Measurements from ENCODE around the gene ERG. TPM values are rescaled to one million over a fixed set of nuclear protein-coding genes. Genes with fewer than 3 reads are reported as not detected.

The ERG gene
- total RNA-seq, 2 experiments from 2014 or later: not detected

DNA sequence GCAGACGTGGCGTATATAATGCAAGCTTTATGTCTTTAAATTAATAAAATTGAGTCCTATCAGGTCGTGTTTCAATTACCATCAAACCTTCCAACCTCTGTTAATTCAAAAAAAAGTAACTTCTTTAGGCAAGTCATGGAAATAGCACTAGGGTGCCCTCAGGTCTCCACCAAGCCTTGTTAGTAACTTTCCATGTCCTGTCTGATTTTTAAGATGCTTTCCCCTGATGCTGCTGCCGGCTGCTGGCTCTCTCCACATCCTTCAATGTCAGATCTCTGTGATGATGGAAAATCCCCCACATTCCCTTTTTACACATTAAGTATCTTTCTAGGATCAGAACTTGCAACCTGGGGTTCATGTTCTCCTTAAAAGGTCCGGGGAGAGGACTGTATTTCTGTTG lies 3.0 kb downstream of the ERG start:
- ATAC-seq (no peak), DNase-seq (no peak)
- no peak overlapping the region for H3K27ac Mint-ChIP-seq
- ChIA-PET CTCF (no interaction called here), POLR2A (no interaction called here)
- H3K9me3 Mint-ChIP-seq (ENCODE audit: insufficient read depth): no peaks in the 10 kb centered on the region
- H3K27me3 Mint-ChIP-seq (ENCODE audit: low read depth): peaks cover 61% of the 10 kb centered on the region
- H3K4me3 Mint-ChIP-seq: no peak overlapping the region
- H3K4me1 Mint-ChIP-seq (ENCODE audit: low read depth): no peaks in the 10 kb centered on the region
- no peaks in the 10 kb centered on the region for H3K36me3 Mint-ChIP-seq (ENCODE audit: low read depth)

DNA sequence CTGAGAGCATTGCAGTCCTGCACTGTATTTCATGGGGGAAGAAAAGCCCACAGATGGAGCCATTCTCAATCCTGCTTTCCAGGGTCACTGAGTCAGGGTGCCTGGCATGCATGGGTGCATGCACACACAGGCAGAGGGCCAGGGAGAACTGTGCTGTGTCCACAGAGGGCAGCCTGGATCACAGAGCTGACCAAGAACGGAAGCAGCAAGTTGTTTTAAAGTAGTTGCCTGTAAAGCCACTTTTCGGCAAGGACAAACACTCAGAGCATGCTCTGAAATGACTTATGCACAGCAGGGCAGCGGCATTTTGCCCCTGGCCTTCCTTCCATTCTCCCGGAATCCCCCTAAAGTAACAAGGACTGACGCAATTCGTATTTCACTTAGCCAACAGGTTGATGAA lies 3.6 kb downstream of the ERG start:
- no peak for DNase-seq
- Mint-ChIP-seq H3K4me3 (no peak overlapping the region), H3K27ac (no peak overlapping the region), H3K27me3 (ENCODE audit: low read depth) (peaks cover 57% of the 10 kb centered on the region), H3K36me3 (ENCODE audit: low read depth) (no peaks in the 10 kb centered on the region), H3K4me1 (ENCODE audit: low read depth) (no peaks in the 10 kb centered on the region), H3K9me3 (ENCODE audit: insufficient read depth) (no peaks in the 10 kb centered on the region)
- ChIA-PET POLR2A (no interaction called here), CTCF (no interaction called here)
- no peak for ATAC-seq

DNA sequence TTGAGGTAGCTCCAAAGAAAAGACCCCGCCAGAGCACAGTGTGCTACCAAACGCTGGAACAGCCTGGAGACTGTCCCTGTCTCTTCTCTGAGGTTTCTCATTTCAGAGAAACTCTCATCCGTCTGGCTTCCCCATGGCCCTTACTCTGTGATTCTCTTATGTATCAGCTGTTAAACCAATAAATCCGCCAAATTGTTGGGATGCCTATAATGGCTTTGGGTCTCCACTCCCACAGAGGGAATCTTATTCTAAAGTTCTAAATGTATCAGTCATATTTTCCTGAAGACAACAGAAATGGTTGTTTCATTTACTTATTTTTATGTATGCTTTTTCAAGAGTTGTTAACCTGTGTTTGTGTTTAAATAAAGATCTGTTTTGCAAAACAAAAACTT lies 4.0 kb downstream of the ERG start:
- ATAC-seq (no peak), DNase-seq (no peak)
- ChIA-PET POLR2A (no interaction called here), CTCF (no interaction called here)
- Mint-ChIP-seq H3K27ac (no peak overlapping the region), H3K27me3 (ENCODE audit: low read depth) (peaks cover 54% of the 10 kb centered on the region), H3K4me1 (ENCODE audit: low read depth) (no peaks in the 10 kb centered on the region), H3K9me3 (ENCODE audit: insufficient read depth) (no peaks in the 10 kb centered on the region), H3K36me3 (ENCODE audit: low read depth) (no peaks in the 10 kb centered on the region), H3K4me3 (no peak overlapping the region)

DNA sequence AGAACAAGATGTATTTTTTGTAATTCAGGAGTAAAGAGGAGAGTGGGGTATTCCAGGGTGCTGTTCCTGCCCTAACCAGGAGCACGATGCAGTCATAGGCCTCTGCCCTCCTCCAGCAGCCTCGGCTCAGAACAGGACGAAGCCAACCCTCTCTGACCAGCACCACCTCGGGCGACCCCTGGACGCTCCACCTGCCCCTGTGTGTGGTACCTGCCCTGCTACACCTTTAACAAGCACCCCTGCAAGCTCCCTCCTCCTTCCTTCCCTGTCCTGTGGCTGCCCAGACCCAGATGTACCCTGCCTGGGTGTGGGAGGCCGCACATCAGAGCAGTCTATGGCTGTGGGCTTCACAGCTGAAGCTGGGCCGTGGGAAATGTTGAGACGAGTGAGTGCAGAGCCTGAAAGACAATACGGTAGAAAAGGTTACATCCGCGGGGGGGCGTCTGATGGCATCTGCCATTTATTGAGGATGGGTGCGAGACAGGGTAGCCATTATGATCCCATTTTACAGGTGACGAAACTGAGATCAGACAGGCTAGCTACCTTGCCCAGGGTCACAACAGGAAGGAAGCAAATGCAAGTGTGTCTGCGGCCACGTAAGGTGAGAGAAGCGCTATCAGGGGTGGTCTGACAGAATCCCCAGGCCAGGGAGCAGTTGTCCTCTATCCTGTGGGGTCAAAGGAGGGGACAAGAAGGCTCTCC lies 4.6 kb downstream of the ERG start:
- peaks cover 51% of the 10 kb centered on the region for H3K27me3 Mint-ChIP-seq (ENCODE audit: low read depth)
- no peak for DNase-seq
- ChIA-PET POLR2A (no interaction called here), CTCF (no interaction called here)
- no peak for ATAC-seq
- no peaks in the 10 kb centered on the region for H3K9me3 Mint-ChIP-seq (ENCODE audit: insufficient read depth)
- no peak overlapping the region for H3K4me3 Mint-ChIP-seq
- H3K4me1 Mint-ChIP-seq (ENCODE audit: low read depth): no peaks in the 10 kb centered on the region
- no peaks in the 10 kb centered on the region for H3K36me3 Mint-ChIP-seq (ENCODE audit: low read depth)
- H3K27ac Mint-ChIP-seq: no peak overlapping the region

DNA sequence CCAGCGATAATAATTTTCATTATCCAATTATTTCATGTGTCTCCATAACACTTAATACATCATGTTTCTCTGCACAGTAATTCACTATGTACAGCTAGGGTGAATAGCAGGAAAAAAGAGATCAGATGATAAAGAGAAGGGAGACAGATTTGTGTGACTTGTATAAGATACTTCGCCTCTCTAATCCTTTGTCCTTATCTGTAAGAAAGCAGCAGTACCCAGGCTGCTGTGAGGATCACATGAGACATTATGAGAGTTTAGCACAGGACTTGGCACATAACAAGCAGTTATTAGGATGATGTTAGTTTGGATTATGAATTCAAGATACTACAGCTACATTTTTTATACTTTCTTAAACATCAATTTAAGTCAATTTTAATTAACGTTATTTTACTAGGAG lies 6.3 kb downstream of the ERG start:
- Mint-ChIP-seq H3K27me3 (ENCODE audit: low read depth) (peaks cover 41% of the 10 kb centered on the region), H3K36me3 (ENCODE audit: low read depth) (no peaks in the 10 kb centered on the region), H3K27ac (no peak overlapping the region), H3K4me3 (no peak overlapping the region), H3K4me1 (ENCODE audit: low read depth) (no peaks in the 10 kb centered on the region), H3K9me3 (ENCODE audit: insufficient read depth) (no peaks in the 10 kb centered on the region)
- POLR2A ChIA-PET: no interaction called here
- ATAC-seq: no peak
- CTCF ChIA-PET: no interaction called here
- no peak for DNase-seq

DNA sequence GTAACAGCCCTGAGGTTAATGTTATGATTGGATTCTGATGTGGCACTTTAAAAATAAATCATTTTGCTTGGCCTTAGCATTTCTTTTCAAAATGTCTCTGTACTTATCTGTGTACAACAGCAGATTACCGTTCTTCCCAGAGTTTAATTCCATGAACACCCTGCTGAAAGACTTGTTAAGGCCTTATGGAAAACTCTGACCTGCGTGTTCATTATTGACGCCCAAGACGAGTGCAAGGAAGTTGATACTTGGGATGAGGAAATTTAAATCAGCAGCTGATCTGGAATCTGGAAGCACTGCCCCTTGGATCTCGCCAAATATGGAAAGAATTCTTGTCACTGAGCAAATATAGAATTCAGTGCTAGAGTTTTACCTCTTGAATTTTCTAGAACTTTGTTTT lies 6.7 kb downstream of the ERG start:
- H3K36me3 Mint-ChIP-seq (ENCODE audit: low read depth): no peaks in the 10 kb centered on the region
- no peak overlapping the region for H3K4me3 Mint-ChIP-seq
- no peaks in the 10 kb centered on the region for H3K9me3 Mint-ChIP-seq (ENCODE audit: insufficient read depth)
- DNase-seq (no peak), ATAC-seq (no peak)
- H3K27ac Mint-ChIP-seq: no peak overlapping the region
- ChIA-PET POLR2A (no interaction called here), CTCF (no interaction called here)
- H3K27me3 Mint-ChIP-seq (ENCODE audit: low read depth): peaks cover 36% of the 10 kb centered on the region
- H3K4me1 Mint-ChIP-seq (ENCODE audit: low read depth): no peaks in the 10 kb centered on the region

DNA sequence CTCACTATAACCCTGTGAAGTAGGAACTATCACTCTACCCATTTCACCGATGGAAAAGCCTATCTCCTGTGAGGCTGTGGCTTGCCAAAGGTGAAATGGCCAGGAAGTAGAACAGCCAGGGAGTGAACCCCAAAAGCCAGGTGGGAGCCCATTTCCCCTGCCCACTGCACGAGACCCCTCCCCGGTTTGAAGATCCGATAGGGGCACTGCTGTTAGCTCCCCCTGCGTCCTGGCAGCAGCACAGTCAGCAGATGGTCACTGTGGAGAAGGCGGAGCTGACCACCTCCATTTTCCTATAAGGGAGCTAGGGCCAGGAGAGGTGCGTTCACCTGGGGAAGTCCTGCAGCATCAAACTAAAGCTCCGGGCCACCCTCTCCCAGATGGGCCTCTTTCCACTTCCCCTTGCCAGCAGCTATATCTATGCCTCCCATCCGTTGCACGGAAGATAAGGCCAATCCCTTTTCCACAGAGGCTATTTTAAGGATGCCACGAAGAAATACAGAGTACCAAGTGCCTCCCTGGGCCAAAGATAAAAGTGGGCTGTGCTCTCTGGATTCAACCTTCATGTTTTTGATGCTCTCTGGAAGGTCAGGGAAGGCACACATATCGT lies 7.8 kb downstream of the ERG start:
- no peaks in the 10 kb centered on the region for H3K36me3 Mint-ChIP-seq (ENCODE audit: low read depth)
- ChIA-PET CTCF (no interaction called here), POLR2A (no interaction called here)
- peaks cover 30% of the 10 kb centered on the region for H3K27me3 Mint-ChIP-seq (ENCODE audit: low read depth)
- H3K4me3 Mint-ChIP-seq: no peak overlapping the region
- DNase-seq: no peak
- H3K27ac Mint-ChIP-seq: no peak overlapping the region
- no peaks in the 10 kb centered on the region for H3K4me1 Mint-ChIP-seq (ENCODE audit: low read depth)
- no peak for ATAC-seq
- no peaks in the 10 kb centered on the region for H3K9me3 Mint-ChIP-seq (ENCODE audit: insufficient read depth)

DNA sequence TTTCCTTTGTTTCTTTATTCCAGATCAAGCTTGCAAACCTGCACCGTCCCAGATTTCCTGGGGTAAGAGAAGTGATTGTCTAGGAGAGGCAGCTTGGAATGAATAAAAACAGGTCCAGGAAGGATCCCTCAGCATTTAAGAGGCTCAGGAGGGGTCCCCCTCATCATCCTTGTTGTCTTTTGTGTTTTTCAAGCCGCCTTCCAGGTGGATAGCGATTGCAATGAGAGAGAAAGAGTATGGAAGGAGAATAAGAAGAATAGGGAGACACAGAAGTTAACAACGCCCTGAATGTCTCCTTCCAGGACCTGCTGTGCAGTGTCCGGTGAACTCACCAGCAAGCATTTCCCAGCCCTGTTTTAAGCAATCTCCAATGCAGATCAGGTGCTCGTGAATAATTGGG lies 8.5 kb downstream of the ERG start:
- Mint-ChIP-seq H3K27ac (no peak overlapping the region), H3K36me3 (ENCODE audit: low read depth) (no peaks in the 10 kb centered on the region), H3K4me3 (no peak overlapping the region), H3K27me3 (ENCODE audit: low read depth) (peaks cover 24% of the 10 kb centered on the region), H3K4me1 (ENCODE audit: low read depth) (no peaks in the 10 kb centered on the region), H3K9me3 (ENCODE audit: insufficient read depth) (no peaks in the 10 kb centered on the region)
- POLR2A ChIA-PET: no interaction called here
- no peak for DNase-seq
- CTCF ChIA-PET: no interaction called here
- no peak for ATAC-seq

DNA sequence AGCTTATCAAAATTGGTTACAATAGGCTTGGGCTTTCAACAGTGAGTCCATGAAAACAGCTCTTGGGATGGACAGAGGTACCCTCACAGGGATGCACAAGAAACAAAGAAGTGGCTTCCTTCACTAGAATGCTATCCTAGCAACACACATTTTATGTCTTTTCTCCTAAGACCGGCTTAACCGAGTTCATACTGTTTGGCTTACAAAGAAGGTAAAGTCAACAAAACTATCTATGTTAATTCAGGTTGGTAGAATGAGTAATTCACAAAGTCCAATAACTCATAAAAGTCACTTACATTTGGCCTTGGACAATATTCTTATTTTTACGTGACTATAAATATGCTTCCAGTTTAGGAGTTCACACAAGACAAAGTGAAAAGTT lies 9.0 kb downstream of the ERG start:
- peaks cover 23% of the 10 kb centered on the region for H3K27me3 Mint-ChIP-seq (ENCODE audit: low read depth)
- no peaks in the 10 kb centered on the region for H3K4me1 Mint-ChIP-seq (ENCODE audit: low read depth)
- no peak for ATAC-seq
- no peak overlapping the region for H3K4me3 Mint-ChIP-seq
- no peak overlapping the region for H3K27ac Mint-ChIP-seq
- no peak for DNase-seq
- H3K9me3 Mint-ChIP-seq (ENCODE audit: insufficient read depth): no peaks in the 10 kb centered on the region
- no peaks in the 10 kb centered on the region for H3K36me3 Mint-ChIP-seq (ENCODE audit: low read depth)
- ChIA-PET POLR2A (no interaction called here), CTCF (no interaction called here)

DNA sequence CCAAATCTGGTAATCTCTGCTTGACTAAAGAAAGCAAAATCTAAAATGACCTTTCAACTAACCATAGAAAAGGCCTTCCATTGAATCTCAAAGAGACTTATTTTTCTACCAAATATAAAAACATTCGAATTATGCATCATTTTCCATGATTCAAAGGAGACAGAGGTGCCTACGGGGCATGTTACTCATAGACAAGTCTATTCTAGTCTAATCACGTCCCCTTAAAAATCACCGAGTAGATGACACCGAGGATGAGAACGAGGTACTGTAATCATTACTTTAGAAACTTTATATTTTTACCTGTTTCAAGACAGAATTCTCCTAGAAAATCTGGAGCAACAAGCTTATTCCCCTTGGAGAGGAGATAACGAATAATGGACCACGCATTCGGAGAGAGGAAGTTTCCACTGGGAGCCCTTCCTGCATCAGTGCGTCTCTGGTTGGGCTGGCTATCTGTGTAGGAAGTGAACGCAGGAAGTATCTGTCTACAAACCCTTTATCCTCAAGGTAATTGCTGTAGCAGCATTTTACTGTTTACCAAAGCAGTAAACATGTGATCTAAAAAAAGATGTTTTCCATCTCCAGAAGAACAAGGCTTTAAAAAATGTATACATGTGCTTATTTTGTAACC lies 9.5 kb downstream of the ERG start:
- no peaks in the 10 kb centered on the region for H3K9me3 Mint-ChIP-seq (ENCODE audit: insufficient read depth)
- ChIA-PET CTCF (no interaction called here), POLR2A (no interaction called here)
- no peaks in the 10 kb centered on the region for H3K4me1 Mint-ChIP-seq (ENCODE audit: low read depth)
- no peak for ATAC-seq
- H3K27ac Mint-ChIP-seq: no peak overlapping the region
- H3K36me3 Mint-ChIP-seq (ENCODE audit: low read depth): no peaks in the 10 kb centered on the region
- DNase-seq: no peak
- H3K4me3 Mint-ChIP-seq: no peak overlapping the region
- H3K27me3 Mint-ChIP-seq (ENCODE audit: low read depth): peaks cover 23% of the 10 kb centered on the region

DNA sequence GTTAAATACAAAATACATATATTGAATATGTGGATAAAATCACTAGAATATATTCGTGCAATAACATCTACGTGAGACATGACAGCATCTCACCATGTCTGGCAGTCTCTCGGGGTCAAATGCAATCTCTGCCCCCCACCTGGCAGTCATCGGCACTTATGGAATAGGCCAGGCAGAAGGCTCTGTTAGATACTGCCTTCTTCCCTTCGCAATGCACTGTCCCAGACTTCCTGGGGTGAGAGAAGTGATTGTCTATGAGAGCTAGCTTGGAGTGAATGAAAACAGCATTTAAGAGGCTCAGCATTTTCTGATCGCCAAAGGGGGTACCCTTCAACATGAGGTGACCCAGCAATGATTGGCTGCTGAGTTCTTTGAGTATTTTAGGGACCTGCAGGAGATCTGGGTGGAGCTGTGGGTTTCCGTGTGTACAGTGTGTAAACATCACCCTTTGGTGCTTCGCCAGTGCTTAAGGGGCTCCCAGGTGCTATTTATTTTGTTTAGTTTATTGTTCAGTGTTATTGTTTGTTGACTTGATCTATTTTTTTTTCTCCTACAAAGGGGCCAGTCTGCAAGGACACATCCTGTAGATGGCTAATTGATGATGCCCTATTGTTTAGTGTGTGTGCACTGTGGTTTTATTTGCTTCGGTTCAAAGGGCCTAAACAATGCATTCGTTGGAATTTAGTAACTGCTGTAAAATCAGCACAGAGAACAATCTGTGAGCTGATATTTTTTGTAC lies 10.2 kb downstream of the ERG start:
- DNase-seq: no peak
- Mint-ChIP-seq H3K9me3 (ENCODE audit: insufficient read depth) (no peaks in the 10 kb centered on the region), H3K27ac (no peak overlapping the region), H3K4me3 (no peak overlapping the region), H3K36me3 (ENCODE audit: low read depth) (no peaks in the 10 kb centered on the region), H3K27me3 (ENCODE audit: low read depth) (peaks cover 19% of the 10 kb centered on the region), H3K4me1 (ENCODE audit: low read depth) (no peaks in the 10 kb centered on the region)
- CTCF ChIA-PET: no interaction called here
- POLR2A ChIA-PET: no interaction called here
- ATAC-seq: no peak

DNA sequence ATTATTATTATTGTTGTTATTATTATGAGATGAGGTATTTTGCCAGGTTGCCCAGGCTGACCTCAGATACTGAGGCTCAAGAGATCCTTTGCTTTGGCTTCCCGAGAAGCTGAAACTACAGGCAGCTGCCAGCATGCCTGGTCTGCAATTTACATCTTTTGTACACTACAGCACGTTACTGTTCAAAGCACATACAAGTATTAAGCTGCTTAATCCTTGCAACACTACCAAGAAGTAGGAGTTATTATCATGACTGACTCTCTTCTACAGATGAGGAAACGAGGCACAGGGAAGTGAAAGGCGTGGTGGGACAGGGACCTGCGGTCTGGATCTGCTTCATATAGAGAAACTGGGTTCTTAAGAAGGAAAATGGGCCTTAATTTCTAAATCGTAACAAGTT lies 11.6 kb downstream of the ERG start:
- ATAC-seq: no peak
- DNase-seq: no peak
- POLR2A ChIA-PET: no interaction called here
- Mint-ChIP-seq H3K27me3 (ENCODE audit: low read depth) (peaks cover 19% of the 10 kb centered on the region), H3K4me3 (no peak overlapping the region), H3K27ac (no peak overlapping the region), H3K4me1 (ENCODE audit: low read depth) (no peaks in the 10 kb centered on the region), H3K36me3 (ENCODE audit: low read depth) (no peaks in the 10 kb centered on the region), H3K9me3 (ENCODE audit: insufficient read depth) (no peaks in the 10 kb centered on the region)
- CTCF ChIA-PET: no interaction called here

All from activated CD8-positive, alpha-beta T cell treated with anti-CD3 and anti-CD28 coated beads, Interleukin-2, amount 10 ng/mL, durations not matched to agents 7 days and 5 days (primary cell).